Measurements from ENCODE around the gene SWI5.
"Not testable (repeated sequence)": the region's sequence is repeated elsewhere in the genome, so short reads cannot be mapped to it uniquely, and the experiment has no call there.

The SWI5 gene

GRCh38 chr9:128279088-128280073 lies 3.3 kb downstream of the SWI5 start:
- DNase-seq (ENCODE audit: low spot score): not testable (repeated sequence)

DNA sequence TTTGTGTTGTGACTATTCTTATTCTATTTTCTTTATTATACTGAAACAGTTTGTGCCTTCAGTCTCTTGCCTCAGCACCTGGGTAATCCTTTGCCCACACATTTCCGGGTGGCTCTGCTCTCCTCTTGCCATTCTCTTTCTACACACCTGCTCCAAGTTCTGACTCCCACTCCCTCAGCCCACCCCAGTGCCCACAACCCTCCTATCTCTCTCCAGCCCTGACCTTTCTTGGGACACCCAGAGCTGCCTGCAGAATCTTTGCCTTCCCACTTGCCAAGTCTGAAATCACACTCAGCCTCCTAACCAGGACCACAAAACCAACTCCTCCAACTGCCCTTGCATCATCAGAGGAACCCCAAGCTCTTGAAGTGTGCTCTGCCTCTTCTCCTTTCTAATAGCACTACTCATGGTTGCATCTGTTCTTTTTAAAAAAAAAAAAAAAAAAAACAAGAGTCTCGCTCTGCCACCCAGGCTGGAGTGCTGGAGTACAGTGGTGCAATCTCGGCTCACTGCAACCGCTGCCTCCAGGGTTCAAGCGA lies 4.1 kb downstream of the SWI5 start:
- no peak for DNase-seq (ENCODE audit: low spot score)

GRCh38 chr9:128282500-128282899 lies 6.4 kb downstream of the SWI5 start:
- peak; percentile 26 for DNase-seq (ENCODE audit: low spot score)

DNA sequence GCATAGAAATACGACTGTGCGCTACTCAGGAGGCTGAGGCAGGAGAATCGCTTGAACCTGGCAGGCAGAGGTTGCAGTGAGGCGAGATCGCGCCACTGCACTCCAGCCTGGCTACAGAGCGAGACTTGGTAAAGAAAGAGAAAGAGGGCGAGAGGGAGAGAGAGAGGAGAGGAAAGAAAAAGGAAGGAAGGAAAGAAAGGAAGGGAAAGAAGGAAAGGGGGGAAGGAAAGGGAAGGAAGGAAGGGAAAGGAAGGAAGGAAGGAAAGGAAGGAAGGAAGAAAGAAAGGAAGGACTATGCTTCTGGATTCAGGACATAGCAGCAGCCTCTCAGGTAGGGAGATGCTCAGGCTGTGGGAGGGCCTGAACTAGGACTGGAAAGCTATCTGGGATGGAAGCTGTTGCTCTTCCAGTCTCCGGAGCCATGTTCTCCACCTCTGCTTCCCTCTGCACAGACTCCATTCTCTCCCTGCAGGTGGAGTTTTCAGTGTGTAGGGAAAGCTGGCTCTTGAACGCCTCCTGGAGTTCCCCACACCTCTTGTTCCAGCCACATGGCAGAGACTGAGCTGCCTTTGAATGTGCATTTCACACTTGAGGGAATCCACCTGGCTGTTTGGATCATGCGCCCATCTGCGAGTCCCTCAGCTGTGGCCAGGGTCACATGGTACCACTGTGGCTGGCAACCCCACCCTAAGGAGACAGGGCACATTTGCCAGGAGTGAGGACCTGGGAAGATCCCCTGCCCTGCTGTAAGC lies 9.1 kb downstream of the SWI5 start:
- no peak for DNase-seq (ENCODE audit: low spot score)

DNA sequence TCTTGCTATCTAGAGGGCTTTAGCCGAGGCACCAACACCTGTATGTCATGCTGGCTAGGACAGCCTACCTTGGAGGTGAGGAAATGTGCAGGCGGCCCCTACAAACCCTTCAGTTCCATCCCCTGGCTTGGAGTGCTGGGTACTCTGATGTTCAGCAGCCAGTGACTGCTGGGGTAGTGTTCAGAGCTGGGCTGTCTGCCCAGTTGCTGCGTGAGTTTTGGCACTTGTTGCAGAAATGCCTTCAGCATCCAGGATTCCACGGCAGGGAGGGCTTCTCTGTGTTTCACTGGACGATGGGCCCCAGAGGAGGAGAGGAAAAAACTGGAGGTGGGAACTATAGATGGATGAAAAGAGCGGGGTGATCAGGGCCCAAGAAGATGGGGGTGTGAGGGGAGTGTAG lies 10.4 kb downstream of the SWI5 start:
- DNase-seq (ENCODE audit: low spot score): no peak

DNA sequence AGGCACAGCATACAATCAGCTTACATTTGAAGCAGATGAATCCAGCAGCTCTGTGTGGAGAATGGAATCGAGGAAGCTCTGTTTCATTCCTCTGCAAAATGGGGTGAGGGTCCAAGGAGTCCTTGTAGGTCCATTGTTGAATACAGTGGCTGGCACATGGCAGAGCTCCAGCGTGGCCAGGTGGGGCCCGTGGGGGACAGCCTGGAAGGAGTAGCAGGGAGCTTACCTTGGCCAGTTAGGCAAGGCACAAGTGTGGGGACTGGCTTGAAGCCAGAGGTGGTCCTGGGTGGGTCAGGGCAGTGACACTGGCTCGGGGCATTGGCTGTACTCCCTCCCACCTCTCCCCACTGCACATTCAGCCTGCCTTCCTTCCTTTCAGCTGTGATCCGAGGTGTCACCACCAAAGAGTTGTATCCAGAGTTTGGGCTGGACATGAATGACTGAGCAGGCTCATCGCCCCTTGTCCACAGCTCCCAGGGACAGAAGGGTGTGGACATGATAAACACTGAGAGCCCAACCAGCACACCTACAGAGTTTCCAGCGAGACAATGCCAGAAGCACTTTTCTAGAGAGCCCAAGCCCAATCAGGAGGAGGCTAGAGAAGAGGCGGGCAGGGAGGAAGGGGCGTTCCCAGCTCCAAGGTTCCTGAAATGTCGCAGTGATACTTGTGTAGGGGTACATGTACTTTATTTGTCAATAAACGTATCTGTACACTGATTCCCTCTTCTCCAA lies 12.4 kb downstream of the SWI5 start:
- DNase-seq (ENCODE audit: low spot score): no peak

GRCh38 chr9:128292009-128292408 lies 15.9 kb downstream of the SWI5 start:
- DNase-seq (ENCODE audit: low spot score): no peak

DNA sequence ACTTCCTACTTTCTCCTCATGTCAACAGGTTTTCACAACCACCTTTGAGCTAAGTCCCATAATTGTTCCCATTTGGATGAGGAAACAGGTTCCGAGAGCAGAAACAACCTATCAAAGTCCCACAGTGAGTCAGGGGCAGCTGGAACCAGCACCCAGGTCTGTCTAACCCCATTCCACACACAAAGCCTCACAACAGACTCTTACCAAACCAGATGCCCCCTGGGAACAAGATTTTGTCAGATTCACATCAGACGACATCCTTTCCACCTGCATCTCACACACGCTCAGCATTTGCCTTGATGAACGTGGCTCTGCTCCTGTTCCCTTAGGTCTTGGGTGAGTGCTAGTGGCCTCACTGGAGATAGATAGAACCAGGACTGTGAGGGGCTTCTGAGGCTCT lies 17.0 kb downstream of the SWI5 start:
- DNase-seq (ENCODE audit: low spot score): no peak

DNA sequence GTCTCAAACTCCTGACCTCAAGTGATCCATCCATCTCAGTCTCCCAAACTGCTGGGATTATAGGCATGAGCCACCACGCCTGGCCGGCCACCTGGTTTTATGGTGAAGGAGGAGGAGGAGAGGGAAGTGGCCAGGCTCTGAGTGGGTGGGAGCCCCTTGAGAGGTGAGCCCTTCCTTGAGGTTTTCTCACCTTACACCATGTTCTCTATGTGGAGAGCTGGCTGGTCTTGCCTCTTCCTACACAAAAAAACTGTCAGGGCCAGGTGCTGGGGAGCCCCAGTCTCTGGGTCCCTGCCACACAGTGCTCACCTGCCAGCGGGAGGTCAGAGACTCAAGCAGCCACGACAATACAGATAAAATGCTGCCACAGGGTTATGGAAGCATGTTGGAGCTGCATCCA lies 18.1 kb downstream of the SWI5 start:
- DNase-seq (ENCODE audit: low spot score): no peak

- DNase-seq (ENCODE audit: low spot score): no peak
Observed at GRCh38 chr9:128296340-128297220, 20.5 kb downstream of the SWI5 start.

- DNase-seq (ENCODE audit: low spot score): no peak
Observed at GRCh38 chr9:128297221-128297773, 21.2 kb downstream of the SWI5 start.

DNA sequence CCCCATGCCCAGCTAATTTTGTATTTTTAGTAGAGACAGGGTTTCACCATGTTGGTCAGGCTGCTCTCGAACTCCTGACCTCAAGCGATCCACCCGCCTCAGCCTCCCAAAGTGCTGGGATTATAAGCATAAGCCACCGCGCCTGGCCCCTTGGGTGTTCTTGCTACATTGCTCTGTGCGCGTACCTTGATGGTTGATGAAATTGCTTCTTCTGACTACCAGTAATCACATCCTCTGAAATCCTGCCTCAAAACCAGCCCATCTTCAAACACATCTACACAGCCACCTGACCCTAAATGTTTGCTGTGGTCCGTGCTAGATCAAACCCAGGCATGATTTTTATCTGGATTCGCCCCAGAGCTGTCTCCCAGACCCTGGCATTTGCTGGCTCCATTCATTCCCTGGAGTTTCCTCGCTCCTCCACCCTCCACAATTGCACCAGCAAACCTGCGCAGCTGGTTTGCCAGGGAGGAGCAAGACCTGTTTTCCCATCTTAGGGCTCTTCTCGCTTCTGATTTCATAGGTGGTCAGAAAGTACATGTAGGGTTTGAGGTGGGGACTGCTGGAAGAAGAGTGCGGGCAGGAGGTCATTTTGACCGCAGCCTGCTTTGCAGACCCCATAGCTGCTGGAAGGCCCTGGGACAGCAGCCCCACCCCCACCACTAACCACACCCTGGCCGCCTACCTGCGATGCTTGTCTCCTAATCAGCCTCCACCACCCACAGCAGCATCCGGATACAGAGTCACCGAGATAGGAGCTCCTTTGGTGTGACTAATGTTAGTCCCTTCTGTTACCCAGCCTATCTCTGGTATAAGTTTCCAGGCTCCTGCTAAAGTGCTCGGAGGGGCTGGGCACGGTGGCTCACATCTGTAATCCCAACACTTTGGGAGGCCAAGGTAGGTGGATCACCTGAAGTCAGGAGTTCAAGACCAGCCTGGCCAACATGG lies 22.7 kb downstream of the SWI5 start:
- DNase-seq (ENCODE audit: low spot score): no peak

GRCh38 chr9:128304136-128304970 lies 28.3 kb downstream of the SWI5 start:
- DNase-seq (ENCODE audit: low spot score): peak; percentile 35

GRCh38 chr9:128304971-128305288 lies 28.9 kb downstream of the SWI5 start:
- DNase-seq (ENCODE audit: low spot score): no peak

GRCh38 chr9:128309551-128309950 lies 33.5 kb downstream of the SWI5 start:
- DNase-seq (ENCODE audit: low spot score): no peak

- no peak for DNase-seq (ENCODE audit: low spot score)
Observed at GRCh38 chr9:128310461-128310860, 34.4 kb downstream of the SWI5 start.

- DNase-seq (ENCODE audit: low spot score): no peak
Observed at GRCh38 chr9:128314697-128315096, 38.6 kb downstream of the SWI5 start.

GRCh38 chr9:128316421-128316820 lies 40.3 kb downstream of the SWI5 start:
- DNase-seq (ENCODE audit: low spot score): no peak

- no peak for DNase-seq (ENCODE audit: low spot score)
Observed at GRCh38 chr9:128317629-128318028, 41.6 kb downstream of the SWI5 start.
